GM12864 (cell line): ENCODE measurements around the gene ZFHX3.
A peak's percentile ranks its signal among the peaks of the same experiment; 100 is the strongest.

Experiments used
- DNase-seq: peaks from one replicate; pipeline ENCODE4 v3.0.0-alpha.2; 2011; ENCODE audit warnings: low read depth
- H3K4me3 ChIP-seq: 2 replicates; pipeline ENCODE4 v1.5.1; 2011; ENCODE audit warnings: mild to moderate bottlenecking, low read depth, low read length, control low read depth
- TF ChIP-seq, protein P1 (sequence below): IDR thresholded peaks from 2 replicates; pipeline ENCODE4 v1.5.1; 2011; ENCODE audit warnings: low read depth, mild to moderate bottlenecking, moderate library complexity, low read length, control low read depth, inconsistent platforms; ENCODE audit errors: missing control alignments

The ZFHX3 gene

DNA sequence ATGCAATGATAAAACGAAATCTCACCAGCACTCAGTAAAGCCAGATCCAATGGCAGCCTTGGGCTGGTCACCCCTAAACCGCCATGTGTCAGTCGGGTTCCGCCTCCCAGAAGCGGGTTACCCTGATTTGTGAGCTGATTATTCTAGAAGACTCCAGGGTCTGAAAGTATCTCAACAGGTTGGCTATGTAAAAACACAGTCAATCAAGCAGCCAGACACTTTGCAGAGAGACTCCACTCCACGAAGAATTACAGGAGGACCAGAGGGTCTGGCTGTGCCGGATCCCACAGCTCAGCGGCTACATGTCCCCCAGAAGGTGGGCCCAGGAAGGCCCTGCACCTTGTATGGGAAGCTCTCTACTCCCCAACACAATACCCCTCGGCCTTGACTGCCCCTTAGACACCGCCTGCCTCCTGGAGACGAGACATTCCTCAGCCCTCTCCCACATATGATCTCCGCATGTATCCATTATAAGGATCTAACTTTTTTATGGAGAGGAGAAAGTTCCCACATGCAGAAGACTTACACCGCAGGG lies 23.3 kb downstream of the ZFHX3 start:
- H3K4me3 ChIP-seq: no peak overlapping the region
- DNase-seq: no peak
- TF ChIP-seq, protein P1, sequence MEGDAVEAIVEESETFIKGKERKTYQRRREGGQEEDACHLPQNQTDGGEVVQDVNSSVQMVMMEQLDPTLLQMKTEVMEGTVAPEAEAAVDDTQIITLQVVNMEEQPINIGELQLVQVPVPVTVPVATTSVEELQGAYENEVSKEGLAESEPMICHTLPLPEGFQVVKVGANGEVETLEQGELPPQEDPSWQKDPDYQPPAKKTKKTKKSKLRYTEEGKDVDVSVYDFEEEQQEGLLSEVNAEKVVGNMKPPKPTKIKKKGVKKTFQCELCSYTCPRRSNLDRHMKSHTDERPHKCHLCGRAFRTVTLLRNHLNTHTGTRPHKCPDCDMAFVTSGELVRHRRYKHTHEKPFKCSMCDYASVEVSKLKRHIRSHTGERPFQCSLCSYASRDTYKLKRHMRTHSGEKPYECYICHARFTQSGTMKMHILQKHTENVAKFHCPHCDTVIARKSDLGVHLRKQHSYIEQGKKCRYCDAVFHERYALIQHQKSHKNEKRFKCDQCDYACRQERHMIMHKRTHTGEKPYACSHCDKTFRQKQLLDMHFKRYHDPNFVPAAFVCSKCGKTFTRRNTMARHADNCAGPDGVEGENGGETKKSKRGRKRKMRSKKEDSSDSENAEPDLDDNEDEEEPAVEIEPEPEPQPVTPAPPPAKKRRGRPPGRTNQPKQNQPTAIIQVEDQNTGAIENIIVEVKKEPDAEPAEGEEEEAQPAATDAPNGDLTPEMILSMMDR: no peak

DNA sequence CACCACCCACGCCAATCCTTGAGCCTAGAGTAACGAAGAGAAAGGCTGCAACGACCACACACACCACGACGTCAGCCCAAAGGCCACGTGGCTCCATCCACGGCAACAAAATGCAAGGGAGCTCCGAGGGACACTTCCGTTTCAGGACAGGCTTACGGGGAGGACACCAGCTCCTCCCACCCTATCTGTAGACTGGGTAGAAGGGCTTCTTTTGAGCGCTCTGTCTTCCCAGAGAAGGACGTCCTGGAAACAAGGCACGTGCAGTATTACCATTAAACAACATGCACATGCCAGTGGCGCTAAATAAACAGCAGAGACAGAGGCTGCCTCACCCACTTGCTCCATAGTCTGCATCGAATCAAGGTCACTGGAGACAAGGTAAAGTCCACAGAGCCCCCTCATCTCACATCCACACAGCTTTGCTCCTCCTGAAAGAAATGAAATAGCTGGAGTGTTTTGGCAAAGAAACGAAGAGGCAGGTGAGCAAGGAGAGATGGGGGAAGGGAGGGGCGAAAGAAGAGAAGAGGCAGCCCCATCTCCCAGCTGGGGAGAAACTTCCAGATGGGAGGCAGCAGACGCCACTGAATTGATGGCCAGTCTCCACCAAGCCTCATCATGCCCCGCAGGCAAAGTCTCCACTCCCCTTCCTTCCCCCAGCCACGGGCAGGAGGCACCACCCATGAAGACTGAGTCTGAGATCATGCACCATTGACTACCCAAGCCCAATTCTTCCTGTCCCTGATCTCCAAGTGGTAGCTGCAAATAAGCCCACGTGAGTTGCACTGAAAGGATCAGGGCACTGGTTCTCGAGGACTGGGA lies 24.0 kb downstream of the ZFHX3 start:
- no peak for DNase-seq
- TF ChIP-seq, protein P1: no peak
- no peak overlapping the region for H3K4me3 ChIP-seq

DNA sequence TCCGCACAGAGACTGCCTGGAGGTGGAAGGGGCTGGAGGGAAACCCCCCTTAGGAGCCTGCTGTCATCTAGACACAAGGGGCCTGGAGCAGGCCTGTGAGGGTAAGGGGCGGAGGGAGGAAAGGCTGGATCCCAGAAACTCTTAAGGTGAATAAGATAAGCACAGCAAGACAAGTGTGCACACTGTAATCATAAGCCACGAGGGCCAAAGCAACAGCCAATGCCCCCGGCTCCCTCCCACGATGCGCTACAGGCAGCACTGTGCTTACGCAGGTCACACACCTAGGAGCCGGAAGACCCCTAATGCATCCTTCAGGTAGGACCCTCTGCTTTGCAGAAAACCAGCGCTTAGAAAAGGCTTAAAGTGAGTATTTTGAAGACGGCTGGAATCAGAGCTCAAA lies 24.6 kb downstream of the ZFHX3 start:
- H3K4me3 ChIP-seq: no peak overlapping the region
- TF ChIP-seq, protein P1: no peak
- DNase-seq: no peak

DNA sequence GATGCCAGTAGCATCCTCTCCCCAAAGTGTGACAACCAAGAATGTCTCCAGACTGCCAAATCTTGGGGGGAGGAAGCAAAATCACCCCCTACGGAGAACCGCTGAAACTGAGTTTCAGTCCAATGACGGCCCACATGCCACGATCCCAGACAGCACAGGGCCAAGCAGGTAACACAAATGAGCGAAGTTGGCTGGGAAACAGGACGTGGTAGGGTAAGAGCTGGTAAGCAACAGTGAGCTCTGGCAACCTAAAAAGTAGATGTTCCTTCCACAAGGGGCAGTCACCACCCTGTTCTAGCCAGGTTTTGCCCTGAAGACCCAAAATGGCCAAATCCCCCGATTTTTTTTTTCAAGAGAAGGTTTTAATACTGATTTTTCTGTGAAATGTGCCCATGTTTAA lies 25.4 kb downstream of the ZFHX3 start:
- TF ChIP-seq, protein P1: peak; percentile 9

DNA sequence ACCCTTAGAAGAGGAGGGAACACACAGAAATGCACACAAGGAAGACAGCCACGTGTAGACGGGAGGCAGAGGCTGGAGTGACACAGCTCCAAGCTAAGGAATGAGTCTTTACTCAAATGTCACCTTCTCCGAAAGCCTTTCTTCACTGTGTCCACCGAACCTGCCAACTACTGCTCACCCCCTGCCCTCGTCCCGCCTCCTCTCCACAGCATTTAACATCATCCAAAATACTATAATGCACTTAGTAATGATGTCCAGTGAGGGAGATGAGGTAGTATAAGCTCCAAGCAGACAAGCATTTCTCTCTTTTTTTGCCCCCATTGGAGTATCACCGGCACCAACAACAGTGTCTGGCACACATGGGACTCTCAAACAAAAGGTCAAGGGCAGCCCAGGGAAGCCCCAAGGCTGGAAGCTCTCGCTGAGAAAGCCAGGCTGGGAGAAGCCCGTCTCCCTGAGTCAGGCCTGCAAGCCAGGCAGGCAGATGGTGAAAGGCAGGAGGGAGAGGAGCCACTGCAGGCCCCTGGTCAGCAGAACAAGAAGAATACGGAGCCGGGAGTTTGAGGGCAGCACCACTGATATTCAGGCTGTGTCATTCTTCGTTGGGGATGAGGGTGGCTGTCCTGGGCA lies 25.9 kb downstream of the ZFHX3 start:
- TF ChIP-seq, protein P1: no peak
- DNase-seq: no peak
- H3K4me3 ChIP-seq: no peak overlapping the region

More for the DNA sequence above, 25.4 kb downstream of the ZFHX3 start:
- H3K4me3 ChIP-seq: no peak overlapping the region
- no peak for DNase-seq

DNA sequence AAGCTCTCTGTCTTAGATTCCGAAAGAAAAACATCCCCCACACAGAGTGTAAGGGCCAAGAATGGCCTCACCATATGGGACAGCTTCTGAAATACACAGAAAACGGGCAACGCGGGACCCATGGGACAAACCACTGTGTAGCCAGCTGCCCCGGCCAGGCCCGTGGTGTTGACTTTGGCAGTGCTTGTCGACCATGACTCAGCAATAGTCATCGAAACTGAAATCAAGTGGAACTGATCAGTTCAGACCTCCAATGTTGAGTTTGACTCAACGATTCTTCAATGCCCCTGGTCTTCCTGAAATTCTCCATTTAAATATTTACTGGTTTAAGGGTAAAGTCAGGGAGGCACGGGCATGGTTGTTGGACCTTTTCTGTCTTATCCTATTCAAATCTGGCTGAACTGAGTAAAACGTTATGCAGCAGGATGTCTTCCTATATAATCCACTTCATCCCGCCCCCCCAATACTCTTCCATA lies 27.5 kb downstream of the ZFHX3 start:
- DNase-seq: no peak
- H3K4me3 ChIP-seq: no peak overlapping the region
- TF ChIP-seq, protein P1: no peak
